ENCODE data around the gene ULK1.
"Not testable (repeated sequence)": the region's sequence is repeated elsewhere in the genome, so short reads cannot be mapped to it uniquely, and the experiment has no call there.

The ULK1 gene

DNA sequence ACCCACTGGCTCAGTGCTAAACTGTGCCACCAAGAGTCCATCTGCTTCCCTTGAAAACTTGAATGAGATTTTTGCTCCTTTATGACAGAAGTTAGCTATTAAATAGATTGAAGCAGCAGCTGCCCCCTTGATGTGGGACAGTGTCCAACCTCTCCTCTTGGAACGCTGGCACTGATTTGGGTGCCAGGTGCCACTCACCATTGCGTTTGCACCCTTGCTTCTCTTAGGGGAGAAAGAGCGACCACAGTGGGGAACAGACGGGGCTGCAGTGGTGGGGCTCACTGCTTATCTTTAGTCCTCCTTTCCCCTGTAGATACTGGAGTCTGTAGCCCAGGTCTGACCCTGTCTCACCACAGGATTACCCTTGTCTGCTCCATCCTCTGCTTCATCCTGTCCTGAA is 64.7 kb downstream of the ULK1 start:
- TF ChIP-seq, protein P1, sequence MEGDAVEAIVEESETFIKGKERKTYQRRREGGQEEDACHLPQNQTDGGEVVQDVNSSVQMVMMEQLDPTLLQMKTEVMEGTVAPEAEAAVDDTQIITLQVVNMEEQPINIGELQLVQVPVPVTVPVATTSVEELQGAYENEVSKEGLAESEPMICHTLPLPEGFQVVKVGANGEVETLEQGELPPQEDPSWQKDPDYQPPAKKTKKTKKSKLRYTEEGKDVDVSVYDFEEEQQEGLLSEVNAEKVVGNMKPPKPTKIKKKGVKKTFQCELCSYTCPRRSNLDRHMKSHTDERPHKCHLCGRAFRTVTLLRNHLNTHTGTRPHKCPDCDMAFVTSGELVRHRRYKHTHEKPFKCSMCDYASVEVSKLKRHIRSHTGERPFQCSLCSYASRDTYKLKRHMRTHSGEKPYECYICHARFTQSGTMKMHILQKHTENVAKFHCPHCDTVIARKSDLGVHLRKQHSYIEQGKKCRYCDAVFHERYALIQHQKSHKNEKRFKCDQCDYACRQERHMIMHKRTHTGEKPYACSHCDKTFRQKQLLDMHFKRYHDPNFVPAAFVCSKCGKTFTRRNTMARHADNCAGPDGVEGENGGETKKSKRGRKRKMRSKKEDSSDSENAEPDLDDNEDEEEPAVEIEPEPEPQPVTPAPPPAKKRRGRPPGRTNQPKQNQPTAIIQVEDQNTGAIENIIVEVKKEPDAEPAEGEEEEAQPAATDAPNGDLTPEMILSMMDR (conservative IDR thresholded peaks at IDR 0.05; ENCODE audit: control insufficient read depth, insufficient read depth, low read depth, low read length), result no peak
- no peak for DNase-seq (ENCODE audit: low read depth)
- H3K4me3 ChIP-seq (ENCODE audit: control insufficient read depth, low read depth, low read length), result no peak overlapping the region

DNA sequence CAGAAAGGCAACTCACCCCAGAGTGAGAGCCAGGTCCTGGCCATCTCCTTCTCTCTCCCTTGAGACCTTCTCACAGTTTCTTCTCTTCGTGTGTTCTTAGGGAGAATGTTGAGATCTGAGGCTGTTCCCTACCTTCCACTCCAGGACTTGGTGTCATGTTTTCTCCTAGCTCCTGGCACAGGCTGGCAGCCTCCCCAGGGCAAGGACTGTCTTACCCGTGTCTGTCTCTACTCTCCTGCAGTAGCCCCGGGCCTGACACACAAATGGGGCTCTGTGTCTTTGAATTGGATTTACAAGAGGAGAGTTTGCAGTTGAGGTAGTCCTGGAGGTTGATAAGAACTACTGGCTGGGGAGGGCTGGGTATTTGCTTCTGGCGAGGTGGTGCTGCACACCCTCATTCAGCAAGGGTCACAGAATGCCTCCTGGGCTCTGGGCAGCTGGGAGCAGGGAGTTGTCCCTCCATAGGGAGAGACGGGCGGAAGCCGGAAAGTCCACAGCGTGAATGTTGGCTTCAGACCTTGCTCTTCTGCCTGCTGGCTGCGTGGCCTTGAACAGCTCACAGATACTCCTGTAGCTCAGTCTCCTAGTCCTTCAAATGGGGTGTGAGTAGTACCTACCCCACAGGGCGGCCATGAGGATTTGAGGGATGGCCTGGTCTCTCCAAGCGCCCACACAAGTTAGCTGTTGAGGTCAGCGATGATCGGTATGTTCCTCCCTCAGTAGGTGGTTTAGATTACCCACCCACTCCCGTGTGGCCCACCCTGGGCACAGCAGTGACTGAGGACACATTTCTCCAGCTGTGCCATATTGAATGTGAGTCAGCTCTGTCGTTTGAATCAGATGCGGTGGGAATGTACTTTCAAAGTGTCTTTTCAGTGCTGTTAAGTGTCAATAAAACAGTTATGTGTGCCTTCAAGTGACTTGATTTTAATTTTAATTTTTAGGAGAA is 65.5 kb downstream of the ULK1 start:
- peak; percentile 30 for DNase-seq (ENCODE audit: low read depth)
- H3K4me3 ChIP-seq (ENCODE audit: control insufficient read depth, low read depth, low read length), result no peak overlapping the region
- TF ChIP-seq, protein P1 (conservative IDR thresholded peaks at IDR 0.05; ENCODE audit: control insufficient read depth, insufficient read depth, low read depth, low read length), result no peak

DNA sequence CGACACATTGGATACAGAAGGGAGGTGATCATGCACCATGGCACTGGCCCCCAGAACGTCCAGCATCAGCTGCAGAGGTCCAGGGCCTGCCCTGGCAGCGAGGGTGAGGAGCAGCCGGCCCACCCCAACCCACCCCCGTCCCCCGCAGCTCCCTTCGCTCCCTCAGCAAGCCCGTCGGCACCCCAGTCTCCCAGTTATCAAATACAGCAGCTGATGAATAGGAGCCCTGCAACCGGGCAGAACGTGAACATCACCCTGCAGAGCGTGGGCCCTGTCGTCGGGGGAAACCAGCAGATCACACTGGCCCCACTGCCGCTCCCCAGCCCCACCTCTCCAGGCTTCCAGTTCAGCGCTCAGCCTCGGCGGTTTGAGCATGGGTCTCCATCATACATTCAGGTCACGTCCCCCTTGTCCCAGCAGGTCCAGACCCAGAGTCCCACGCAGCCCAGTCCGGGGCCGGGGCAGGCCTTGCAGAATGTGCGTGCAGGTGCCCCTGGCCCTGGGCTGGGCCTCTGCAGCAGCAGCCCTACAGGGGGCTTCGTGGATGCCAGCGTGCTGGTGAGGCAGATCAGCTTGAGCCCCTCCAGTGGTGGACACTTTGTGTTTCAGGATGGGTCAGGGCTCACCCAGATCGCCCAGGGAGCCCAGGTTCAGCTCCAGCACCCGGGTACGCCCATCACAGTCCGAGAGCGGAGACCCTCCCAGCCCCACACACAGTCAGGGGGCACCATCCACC is 66.3 kb downstream of the ULK1 start:
- DNase-seq (ENCODE audit: low read depth); H3K4me3 ChIP-seq (ENCODE audit: control insufficient read depth, low read depth, low read length): not testable (repeated sequence)

DNA sequence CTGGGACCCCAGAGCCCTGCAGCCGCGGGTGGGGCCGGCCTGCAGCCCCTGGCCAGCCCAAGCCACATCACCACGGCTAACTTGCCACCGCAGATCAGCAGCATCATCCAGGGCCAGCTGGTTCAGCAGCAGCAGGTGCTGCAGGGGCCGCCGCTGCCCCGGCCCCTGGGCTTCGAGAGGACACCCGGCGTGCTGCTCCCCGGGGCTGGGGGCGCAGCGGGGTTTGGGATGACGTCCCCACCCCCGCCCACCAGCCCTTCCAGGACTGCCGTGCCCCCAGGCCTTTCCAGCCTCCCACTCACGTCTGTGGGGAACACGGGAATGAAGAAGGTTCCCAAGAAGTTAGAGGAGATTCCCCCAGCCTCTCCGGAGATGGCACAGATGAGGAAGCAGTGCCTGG is 66.9 kb downstream of the ULK1 start:
- DNase-seq (ENCODE audit: low read depth); H3K4me3 ChIP-seq (ENCODE audit: control insufficient read depth, low read depth, low read length): not testable (repeated sequence)

DNA sequence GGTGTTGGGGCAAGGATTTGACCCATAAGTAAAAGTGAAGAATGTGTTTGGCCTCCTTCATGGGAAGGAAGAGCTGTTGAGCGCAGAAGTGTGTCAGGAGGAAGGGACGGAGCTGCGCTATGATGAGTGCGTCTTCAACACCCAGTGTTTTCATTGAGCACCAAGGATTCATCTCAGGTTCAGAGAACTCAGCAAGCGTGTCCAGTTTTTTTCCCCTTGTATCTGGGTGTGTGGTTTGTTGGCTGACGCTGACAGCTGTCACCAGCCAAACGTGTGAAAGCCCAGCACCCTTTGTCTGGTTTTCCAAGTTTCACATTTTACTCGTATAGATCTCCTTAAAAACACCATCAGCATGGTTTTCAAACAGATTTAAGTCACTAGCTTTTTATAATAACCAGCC is 67.6 kb downstream of the ULK1 start:
- TF ChIP-seq, protein P1 (conservative IDR thresholded peaks at IDR 0.05; ENCODE audit: control insufficient read depth, insufficient read depth, low read depth, low read length), result no peak
- H3K4me3 ChIP-seq (ENCODE audit: control insufficient read depth, low read depth, low read length), result no peak overlapping the region
- no peak for DNase-seq (ENCODE audit: low read depth)

DNA sequence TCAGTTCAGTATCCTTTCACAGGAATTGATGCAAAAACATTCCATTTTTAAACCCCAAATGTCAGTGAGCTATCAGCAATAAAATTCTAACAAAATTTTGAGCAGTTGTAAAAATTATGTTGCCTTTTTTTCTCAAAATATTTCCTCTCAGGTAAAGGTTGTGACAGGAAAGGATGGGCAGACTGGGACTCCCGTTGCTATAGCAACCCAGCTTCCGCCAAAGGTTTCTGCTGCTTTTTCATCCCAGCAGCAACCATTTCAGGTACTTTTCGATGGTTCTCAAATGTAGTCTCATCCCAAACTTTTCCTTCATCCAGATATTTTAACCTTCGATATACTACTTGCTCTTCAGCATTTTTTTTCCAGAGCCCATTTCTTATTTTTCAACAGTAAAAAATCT is 69.0 kb downstream of the ULK1 start:
- TF ChIP-seq, protein P1 (conservative IDR thresholded peaks at IDR 0.05; ENCODE audit: control insufficient read depth, insufficient read depth, low read depth, low read length), result no peak
- H3K4me3 ChIP-seq (ENCODE audit: control insufficient read depth, low read depth, low read length), result no peak overlapping the region
- DNase-seq (ENCODE audit: low read depth), result no peak

DNA sequence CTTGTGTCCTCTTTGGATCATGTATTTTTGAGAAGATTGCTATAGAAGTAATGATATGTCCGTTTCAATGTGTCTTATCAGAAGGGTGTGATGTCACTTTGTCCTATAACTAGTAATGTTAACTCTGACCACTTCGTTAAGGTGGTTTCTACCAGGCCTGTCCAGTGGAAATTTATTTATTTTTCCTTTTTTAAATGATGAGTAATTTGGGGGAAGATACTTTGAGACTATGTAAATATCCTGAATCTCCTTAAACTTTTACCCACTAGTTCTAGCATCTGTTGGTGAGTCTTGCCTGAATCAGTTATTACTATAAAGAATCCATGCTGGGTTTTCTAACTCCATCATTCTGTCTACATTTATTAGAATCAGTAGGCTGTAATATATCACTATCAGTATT is 70.7 kb downstream of the ULK1 start:
- no peak overlapping the region for H3K4me3 ChIP-seq (ENCODE audit: control insufficient read depth, low read depth, low read length)
- TF ChIP-seq, protein P1 (conservative IDR thresholded peaks at IDR 0.05; ENCODE audit: control insufficient read depth, insufficient read depth, low read depth, low read length), result no peak
- DNase-seq (ENCODE audit: low read depth), result peak; percentile 67
